Fibroblast of mammary gland (primary cell): Measurements from ENCODE around the gene HDAC8.
"Not testable (repeated sequence)": the region's sequence is repeated elsewhere in the genome, so short reads cannot be mapped to it uniquely, and the experiment has no call there.

ENCODE experiments used
- DNase-seq: peaks from one replicate; pipeline ENCODE4 v3.0.0-alpha.2; 2010; ENCODE audit warnings: low read depth
- H3K4me3 ChIP-seq: 2 replicates; pipeline ENCODE4 v1.5.1; 2011; ENCODE audit warnings: low read depth, mild to moderate bottlenecking, low read length, moderate library complexity; ENCODE audit not compliant: control insufficient read depth
- TF ChIP-seq, protein P1 (sequence below): conservative IDR thresholded peaks from 2 replicates; pipeline ENCODE4 v1.5.1; 2011; ENCODE audit warnings: low read depth, low read length, inconsistent platforms; ENCODE audit not compliant: control insufficient read depth, insufficient read depth

The HDAC8 gene

DNA sequence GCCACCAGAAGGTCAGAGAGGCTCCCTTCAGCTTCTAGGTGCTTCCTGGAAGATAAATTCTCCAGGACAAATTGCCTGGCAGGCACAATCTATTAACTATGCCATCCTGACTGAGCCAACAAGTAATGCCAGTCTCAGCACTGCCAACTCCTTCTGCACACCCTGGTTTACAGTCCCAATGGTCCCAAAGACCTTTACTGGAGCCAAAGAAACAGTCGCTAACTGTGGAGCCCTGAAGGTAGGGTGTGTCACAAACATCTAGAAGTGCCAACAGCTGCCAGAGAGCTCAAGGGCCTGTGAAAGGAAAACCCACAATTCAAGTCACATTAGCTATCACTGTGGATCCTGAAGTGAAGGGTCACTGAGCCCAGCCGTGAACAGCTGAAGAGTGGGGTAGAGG lies 232.0 kb downstream of the HDAC8 start:
- TF ChIP-seq, protein P1, sequence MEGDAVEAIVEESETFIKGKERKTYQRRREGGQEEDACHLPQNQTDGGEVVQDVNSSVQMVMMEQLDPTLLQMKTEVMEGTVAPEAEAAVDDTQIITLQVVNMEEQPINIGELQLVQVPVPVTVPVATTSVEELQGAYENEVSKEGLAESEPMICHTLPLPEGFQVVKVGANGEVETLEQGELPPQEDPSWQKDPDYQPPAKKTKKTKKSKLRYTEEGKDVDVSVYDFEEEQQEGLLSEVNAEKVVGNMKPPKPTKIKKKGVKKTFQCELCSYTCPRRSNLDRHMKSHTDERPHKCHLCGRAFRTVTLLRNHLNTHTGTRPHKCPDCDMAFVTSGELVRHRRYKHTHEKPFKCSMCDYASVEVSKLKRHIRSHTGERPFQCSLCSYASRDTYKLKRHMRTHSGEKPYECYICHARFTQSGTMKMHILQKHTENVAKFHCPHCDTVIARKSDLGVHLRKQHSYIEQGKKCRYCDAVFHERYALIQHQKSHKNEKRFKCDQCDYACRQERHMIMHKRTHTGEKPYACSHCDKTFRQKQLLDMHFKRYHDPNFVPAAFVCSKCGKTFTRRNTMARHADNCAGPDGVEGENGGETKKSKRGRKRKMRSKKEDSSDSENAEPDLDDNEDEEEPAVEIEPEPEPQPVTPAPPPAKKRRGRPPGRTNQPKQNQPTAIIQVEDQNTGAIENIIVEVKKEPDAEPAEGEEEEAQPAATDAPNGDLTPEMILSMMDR, result no peak
- no peak for DNase-seq
- H3K4me3 ChIP-seq, result no peak overlapping the region

DNA sequence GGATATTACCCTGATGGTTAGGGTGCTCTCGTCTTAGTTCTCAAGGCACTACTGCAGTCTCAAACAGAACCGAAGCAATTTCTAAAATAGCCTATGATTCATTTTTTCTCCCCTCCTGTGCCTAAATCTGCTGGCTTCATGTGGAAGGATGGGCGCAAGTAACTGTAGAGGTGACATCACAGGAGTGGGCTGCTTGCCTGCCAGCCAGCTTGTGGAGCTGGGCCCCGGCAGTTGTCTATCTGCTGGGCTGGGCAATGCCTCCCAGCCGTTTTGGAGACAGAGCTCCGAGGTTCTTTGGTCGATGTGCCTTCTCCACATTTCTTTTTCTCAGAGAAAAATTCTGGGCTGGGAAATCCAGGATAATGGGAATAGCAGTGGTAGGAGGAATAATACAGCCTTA lies 232.6 kb downstream of the HDAC8 start:
- no peak overlapping the region for H3K4me3 ChIP-seq
- DNase-seq, result no peak
- TF ChIP-seq, protein P1, result no peak

DNA sequence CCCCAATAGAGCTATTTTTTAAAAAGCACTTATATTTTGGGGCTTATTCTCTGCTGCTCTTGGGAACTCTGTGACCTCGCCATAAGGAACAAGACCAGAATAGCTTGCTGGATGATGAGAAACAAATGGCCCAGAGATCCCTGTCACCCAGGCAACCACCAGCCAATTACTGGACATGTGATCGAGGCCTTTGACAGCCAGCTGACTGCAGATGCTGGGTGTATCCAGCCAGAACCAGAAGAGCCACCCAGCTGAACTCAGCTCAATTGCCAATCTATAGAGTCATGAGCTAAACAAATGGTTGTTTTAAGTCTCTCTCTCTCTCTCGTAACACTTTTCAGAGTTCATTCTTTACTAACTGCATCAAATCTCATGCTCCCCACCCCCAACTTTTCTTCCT lies 242.5 kb downstream of the HDAC8 start:
- H3K4me3 ChIP-seq, result no peak overlapping the region
- TF ChIP-seq, protein P1, result no peak
- no peak for DNase-seq

DNA sequence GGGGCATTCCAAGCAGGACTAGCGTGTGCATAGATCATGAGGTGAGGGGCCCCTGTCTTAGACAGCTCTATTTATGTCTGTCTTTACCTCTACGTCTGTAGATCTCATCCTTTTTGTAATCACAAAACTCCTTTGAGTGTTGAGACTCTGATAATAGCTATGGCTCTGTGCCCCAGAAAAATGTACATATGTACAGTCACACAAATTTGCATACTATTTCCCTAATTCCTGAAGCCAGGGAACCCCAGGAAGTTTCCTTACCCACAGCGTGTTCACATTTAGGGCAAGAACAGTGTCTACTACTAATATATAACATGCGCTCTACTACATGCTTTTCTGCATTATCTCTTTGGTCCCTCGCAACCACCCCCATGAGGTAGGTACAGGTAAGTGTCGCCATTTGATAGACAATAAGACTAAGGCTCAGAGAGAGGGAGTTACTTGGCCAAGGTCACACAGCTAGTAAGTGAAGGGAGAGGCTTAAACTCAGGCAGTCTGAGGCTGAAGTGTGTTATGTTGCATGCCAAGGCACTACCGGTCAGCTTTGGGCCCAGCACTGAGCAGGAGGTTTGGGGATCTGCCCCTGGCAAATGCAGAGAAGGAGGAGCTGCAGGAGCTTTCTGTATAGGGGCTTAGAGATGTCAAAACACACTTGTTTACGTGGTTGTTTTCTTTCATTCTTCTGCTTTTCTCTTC lies 245.9 kb downstream of the HDAC8 start:
- TF ChIP-seq, protein P1, result no peak
- no peak for DNase-seq
- H3K4me3 ChIP-seq, result no peak overlapping the region

DNA sequence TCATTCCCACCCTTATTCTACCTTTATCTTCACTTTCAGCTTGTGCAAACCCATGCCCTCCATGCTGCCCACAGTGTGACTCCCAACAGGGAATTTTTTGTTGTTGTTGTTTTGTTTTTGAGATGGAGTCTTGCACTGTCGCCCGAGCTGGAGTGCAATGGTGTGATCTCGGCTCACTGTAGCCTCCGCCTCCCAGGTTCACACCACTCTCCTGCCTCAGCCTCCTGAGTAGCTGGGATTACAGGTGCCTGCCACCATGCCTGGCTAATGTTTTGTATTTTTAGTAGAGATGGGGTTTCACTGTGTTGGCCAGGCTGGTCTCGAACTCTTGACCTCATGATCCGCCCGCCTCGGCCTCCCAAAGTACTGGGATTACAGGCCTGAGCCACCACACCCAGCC lies 253.0 kb downstream of the HDAC8 start:
- DNase-seq, result not testable (repeated sequence)

DNA sequence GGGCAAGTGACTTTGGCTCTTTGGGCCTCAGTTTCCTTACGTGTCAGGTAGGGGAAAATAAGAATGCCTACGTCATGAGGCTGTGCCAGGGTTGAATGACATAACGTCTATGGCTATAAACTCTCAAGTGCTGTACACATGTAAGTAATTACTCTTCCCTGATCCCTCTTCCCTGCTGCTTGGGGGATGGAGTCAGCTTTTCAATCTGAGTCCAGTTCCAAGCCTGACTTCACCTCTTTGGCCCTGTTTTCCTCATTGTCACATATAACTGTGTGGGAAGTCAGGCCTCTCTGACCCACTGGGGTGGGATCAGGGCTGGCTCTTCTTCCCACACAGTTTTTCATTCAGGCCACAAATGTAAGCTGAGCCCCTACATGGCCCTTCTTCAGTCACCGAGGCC lies 255.5 kb downstream of the HDAC8 start:
- TF ChIP-seq, protein P1, result no peak
- DNase-seq, result no peak
- H3K4me3 ChIP-seq, result no peak overlapping the region

More for the DNA sequence above, 253.0 kb downstream of the HDAC8 start:
- H3K4me3 ChIP-seq, result not testable (repeated sequence)

DNA sequence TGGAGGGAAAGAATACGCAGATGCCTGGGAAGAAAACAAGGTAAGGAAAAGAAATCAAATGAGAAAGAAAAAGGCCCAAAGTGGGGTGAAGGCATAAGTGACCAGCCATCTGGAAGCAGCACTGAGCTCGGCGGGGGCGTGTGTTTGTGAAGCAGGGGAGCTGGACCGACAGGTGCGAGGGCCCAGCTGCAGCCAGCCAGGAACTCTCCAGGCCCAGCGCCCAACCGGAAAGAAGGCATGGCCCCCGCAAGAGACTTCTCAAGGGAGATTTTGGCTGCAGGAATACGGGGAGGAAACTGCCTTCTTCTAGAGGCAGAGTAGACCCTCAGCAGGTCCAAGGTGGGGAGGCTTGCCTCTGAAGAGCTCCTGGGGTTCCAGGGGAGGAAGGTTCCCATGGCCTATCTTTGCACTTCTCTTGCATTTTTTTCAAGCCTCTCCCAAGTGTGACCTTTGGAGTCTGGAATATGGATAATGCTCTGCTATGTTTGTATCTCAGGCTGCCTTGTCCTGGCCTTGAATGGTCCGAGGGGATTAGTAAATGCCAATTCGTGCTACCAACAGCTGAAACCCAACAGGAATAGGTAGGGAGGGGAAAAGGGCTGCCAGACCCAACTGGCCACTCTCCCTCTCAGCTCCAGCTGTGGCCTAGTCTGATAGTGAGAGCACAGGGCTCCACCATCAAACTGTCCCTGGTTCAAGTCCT lies 256.1 kb downstream of the HDAC8 start:
- DNase-seq, result no peak
- TF ChIP-seq, protein P1, result no peak
- H3K4me3 ChIP-seq, result no peak overlapping the region
